VCaP (cell line): Measurements from ENCODE around the gene KLHL21.

Experiments used
- H3K27ac ChIP-seq: fragments of 450-650 bp; 2 replicates; pipeline ENCODE4 v1.5.1; 2017
- CTCF ChIP-seq: fragments of 450-650 bp; conservative IDR thresholded peaks from 2 replicates; pipeline ENCODE4 v1.5.1; 2017; ENCODE audit warnings: mild to moderate bottlenecking, moderate library complexity

KLHL21 gene

DNA sequence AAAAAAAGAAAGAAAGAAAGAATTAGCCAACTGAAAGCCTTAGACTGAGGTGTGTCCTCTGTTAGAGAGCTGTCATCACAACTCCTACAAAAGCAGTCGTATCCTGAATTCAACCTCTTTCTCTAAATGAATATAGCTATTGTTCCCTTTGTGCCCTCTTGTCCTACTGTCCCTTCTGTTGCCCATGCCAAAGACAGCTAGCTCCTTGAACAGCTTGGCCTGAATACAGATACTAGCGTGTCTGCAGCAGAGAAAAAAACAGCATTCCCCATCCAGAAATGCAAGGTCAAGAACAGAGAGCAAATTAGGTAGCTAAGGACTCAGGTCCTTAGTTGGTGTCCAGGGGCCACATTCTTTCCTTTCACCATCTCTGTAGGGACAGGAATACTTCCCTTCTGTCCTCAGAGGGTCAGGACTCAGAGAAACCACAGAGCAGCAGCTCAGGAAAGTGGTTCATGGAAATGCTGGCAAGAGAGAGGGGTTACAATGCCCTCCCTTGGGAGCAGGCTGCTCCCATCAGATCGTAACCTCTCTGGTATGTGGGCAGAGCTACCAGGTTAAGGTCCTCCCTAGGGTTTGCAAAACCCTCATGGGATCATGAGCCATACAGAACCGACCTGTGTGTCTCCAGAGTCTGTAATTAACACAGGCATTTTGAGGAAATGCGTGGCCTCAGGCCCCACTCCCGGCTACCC is 24.7 kb downstream of the KLHL21 start:
- no peak for TF ChIP-seq CTCF
- H3K27ac ChIP-seq, result no peak overlapping the region

GRCh38 chr1:6574818-6575217 is 27.9 kb downstream of the KLHL21 start:
- no peak for TF ChIP-seq CTCF
- H3K27ac ChIP-seq, result no peak overlapping the region

DNA sequence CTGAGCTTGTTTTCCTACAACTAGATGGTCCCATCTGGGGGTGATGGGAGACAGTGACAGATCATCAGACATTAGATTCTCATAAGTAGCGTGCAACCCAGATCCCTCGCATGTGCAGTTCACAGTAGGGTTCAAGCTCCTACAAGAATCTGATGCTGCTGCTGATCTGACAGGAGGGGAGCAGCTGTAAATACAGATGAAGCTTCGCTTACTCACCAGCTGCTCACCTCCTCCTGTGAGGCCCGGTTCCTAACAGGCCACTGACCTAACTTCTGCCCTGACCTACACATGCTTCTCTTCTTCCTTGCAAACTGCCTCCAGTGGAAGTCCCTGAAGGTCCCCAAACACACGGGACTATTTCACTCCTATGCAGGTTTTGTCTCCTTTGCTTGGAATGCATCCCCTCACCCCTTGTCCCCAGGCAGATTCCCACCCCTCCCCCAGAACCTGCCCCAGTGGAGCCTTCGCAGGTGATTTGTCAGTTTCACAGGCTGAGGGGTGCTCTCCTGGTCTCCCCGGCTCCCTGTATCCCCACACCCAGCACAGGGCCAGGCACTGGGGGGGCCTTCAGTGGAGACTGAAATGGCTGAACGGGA is 28.5 kb downstream of the KLHL21 start:
- no peak for TF ChIP-seq CTCF
- no peak overlapping the region for H3K27ac ChIP-seq

- no peak overlapping the region for H3K27ac ChIP-seq
These were observed 29.9 kb downstream of the KLHL21 start for GRCh38 chr1:6572653-6573383.

GRCh38 chr1:6570987-6571386 is 31.7 kb downstream of the KLHL21 start:
- no peak for TF ChIP-seq CTCF
- H3K27ac ChIP-seq, result no peak overlapping the region

More at GRCh38 chr1:6572653-6573383, 29.9 kb downstream of the KLHL21 start:
- TF ChIP-seq CTCF, result no peak

DNA sequence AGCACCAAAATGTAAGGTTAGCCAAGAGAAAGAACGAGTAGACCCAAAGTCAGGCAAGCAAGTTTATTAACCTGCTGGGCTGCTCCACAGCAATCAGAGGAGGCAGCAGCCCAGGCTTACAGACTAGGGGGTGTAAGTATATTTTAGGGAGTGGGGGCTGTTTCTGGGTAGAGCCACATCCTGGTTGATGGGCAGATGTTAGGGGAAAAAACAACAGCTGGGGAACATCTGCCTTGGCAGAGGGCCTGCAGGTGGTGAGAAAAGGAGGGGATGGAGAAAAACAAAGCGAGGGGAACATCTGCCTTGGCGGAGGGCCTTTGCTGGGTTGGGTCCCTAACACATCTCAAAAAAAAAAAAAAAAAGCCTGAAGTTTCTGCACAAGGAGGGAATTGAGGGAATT is 32.6 kb downstream of the KLHL21 start:
- H3K27ac ChIP-seq, result no peak overlapping the region
- no peak for TF ChIP-seq CTCF

DNA sequence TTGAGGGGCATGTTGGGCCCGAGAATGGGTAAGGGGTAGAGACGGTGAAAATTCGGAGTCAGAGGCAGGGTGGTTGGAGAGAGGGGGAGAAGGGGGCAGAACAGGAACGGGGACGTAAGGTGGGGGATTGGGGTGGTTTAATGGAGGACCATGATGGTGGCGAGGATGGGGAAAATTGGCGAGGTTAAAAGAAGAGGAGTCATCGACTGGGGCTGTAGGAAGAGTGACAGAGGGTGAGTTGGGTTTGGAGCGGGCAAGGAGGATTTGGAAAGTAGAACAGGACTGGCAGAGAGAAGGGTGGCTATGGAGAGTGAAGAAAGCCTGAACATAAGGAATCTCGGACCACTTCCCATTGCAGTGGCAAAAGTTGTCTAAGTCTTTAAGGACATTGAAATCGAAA is 33.6 kb downstream of the KLHL21 start:
- no peak for TF ChIP-seq CTCF

More for the DNA sequence above, 33.6 kb downstream of the KLHL21 start:
- H3K27ac ChIP-seq, result no peak overlapping the region
